K562 (cell line): ENCODE measurements around the gene DST. TPM values are rescaled to one million over a fixed set of nuclear protein-coding genes. Genes with fewer than 3 reads are reported as not detected.

ENCODE experiments used
- ATAC-seq: fragments of 200-7000 bp; cut with Tn5 transposase; 3 replicates; pipeline ENCODE4 v1.9.1; 2020; ENCODE audit warnings: moderate library complexity
- BruUV-seq: library from RNA; stranded (reverse); fragments of 400-500 nt; replicated peaks from 2 replicates; lab custom pipeline; 2021; lab: Mats Ljungman, UMichigan
- CTCF ChIA-PET: fragments of 300-600 bp; formaldehyde crosslinking; extraction: SDS; loops from one replicate; lab custom pipeline; 2021; ENCODE audit warnings: low intra/inter-chr PET ratio; lab: Yijun Ruan, JAX
- POLR2A ChIA-PET: fragments of 300-600, 350-650 bp; sonication (Branson Sonifier 250); formaldehyde crosslinking; extraction: SDS; loops from one replicate; lab custom pipeline; 2021; ENCODE audit warnings: antibody characterized with exemption, inconsistent platforms; lab: Yijun Ruan, JAX
- DNase-seq, 4 experiments: peaks; one replicate each; pipeline versions ENCODE4 v3.0.0 to v3.0.0-alpha.2; 2011 to 2018; ENCODE audit warnings: low spot score in 3 of 4, mixed read lengths in 3 of 4; ENCODE audit errors: extremely low read depth in 1 of 4
- FAIRE-seq: peaks from 2 replicates; lab custom pipeline; 2011; peaks lifted over from hg19 to GRCh38; lab: Jason Lieb, UNC
- H2AFZ ChIP-seq: 2 replicates; pipeline ENCODE4 v1.6.0; 2011; ENCODE audit warnings: low read depth, low read length, control low read depth, inconsistent platforms
- H3K27ac ChIP-seq: fragments of 200-600 bp; 3 replicates; pipeline ENCODE4 v1.8.0; 2011; ENCODE audit warnings: low read depth, mild to moderate bottlenecking, control low read depth, inconsistent platforms, low read length, moderate library complexity, mixed read lengths; ENCODE audit errors: extremely low read depth
- H3K27me3 ChIP-seq, 2 experiments: fragments of 300-600 bp in 1 of 2; 2 replicates in 1 of 2; 3 replicates in 1 of 2; pipeline versions ENCODE4 v1.6.0 to v1.8.0; 2011; ENCODE audit warnings: inconsistent platforms in 2 of 2, low read length in 2 of 2, mild to moderate bottlenecking in 1 of 2, mixed read lengths in 1 of 2, moderate library complexity in 1 of 2; ENCODE audit not compliant: control insufficient read depth in 2 of 2, insufficient read depth in 2 of 2
- H3K36me3 ChIP-seq: fragments of 300-600 bp; 3 replicates; pipeline ENCODE4 v1.8.0; 2011; ENCODE audit warnings: mild to moderate bottlenecking, low read length, inconsistent platforms; ENCODE audit not compliant: control insufficient read depth, insufficient read depth
- H3K4me1 ChIP-seq, 2 experiments: fragments of 200-600 bp in 1 of 2; replicated peaks in 1 of 2; 2 replicates in 1 of 2; 3 replicates in 1 of 2; pipeline versions ENCODE4 v1.5.1 to v1.8.0; 2011; ENCODE audit warnings: inconsistent platforms in 2 of 2, low read length in 2 of 2, mild to moderate bottlenecking in 1 of 2, mixed read lengths in 1 of 2, moderate library complexity in 1 of 2; ENCODE audit not compliant: control insufficient read depth in 2 of 2, insufficient read depth in 2 of 2
- H3K4me2 ChIP-seq: 2 replicates; pipeline ENCODE4 v1.6.1; 2011; ENCODE audit warnings: low read length, control low read depth, inconsistent platforms, mixed read lengths; ENCODE audit not compliant: insufficient read depth
- H3K4me3 ChIP-seq: fragments of 200-600 bp; sonication (generic), shearing (Covaris generic); 2 replicates; pipeline ENCODE4 v1.5.1; 2016; ENCODE audit warnings: control low read depth, inconsistent platforms
- H3K79me2 ChIP-seq: fragments of 200-600 bp; 3 replicates; pipeline ENCODE4 v1.8.0; 2011; ENCODE audit warnings: low read length, inconsistent platforms; ENCODE audit not compliant: control insufficient read depth, insufficient read depth
- H3K9ac ChIP-seq, 2 experiments: 2 replicates each; pipeline versions ENCODE4 v1.6.0 to v1.6.1; 2011; ENCODE audit warnings: low read depth in 2 of 2, low read length in 2 of 2, control low read depth in 1 of 2, inconsistent platforms in 1 of 2, mild to moderate bottlenecking in 1 of 2, mixed read lengths in 1 of 2; ENCODE audit not compliant: insufficient read depth in 1 of 2
- H3K9me1 ChIP-seq: one replicate; pipeline ENCODE4 v1.6.0; 2011; ENCODE audit warnings: inconsistent platforms, mild to moderate bottlenecking, low read length, moderate library complexity; ENCODE audit not compliant: control insufficient read depth, insufficient read depth
- H3K9me3 ChIP-seq: replicated peaks from 2 replicates; pipeline ENCODE4 v1.5.1; 2011; ENCODE audit warnings: low read depth, low read length, inconsistent platforms; ENCODE audit not compliant: control insufficient read depth, insufficient read depth
- H4K20me1 ChIP-seq: replicated peaks from 2 replicates; pipeline ENCODE4 v1.6.1; 2011; ENCODE audit warnings: low read length, inconsistent platforms, mixed read lengths; ENCODE audit not compliant: control insufficient read depth, insufficient read depth
- CEBPG ChIP-seq, 3 experiments: fragments of 200-800 bp in 1 of 3; sonication (Bioruptor generic) in 1 of 3; sonication (generic) in 1 of 3; formaldehyde crosslinking in 1 of 3; IDR thresholded peaks in 2 of 3; conservative IDR thresholded peaks in 1 of 3; 2 replicates each; pipeline versions ENCODE4 v1.6.1 to v1.8.0; 2016 to 2022; ENCODE audit warnings: missing compliant biosample characterization in 2 of 3, missing genetic modification characterization in 2 of 3, mild to moderate bottlenecking in 1 of 3, missing genetic modification reagents in 1 of 3
- CREM ChIP-seq: IDR thresholded peaks from 2 replicates; pipeline ENCODE4 v1.6.1; 2014; ENCODE audit warnings: antibody characterized with exemption, low read depth
- DIDO1 ChIP-seq: fragments of 450-650 bp; IDR thresholded peaks from 2 replicates; pipeline ENCODE4 v1.6.1; 2016; ENCODE audit warnings: low read depth, missing biosample characterization, missing genetic modification characterization
- DMBX1 ChIP-seq: fragments of 250-450 bp; sonication (Bioruptor Pico); IDR thresholded peaks from 2 replicates; pipeline ENCODE4 v1.8.0; 2022; ENCODE audit warnings: inconsistent platforms, mild to moderate bottlenecking, moderate library complexity, borderline replicate concordance
- MYNN ChIP-seq, 2 experiments: sonication (generic); formaldehyde crosslinking in 1 of 2; IDR thresholded peaks; 2 replicates each; pipeline versions ENCODE4 v1.5.0 to v1.6.1; 2016 to 2020; ENCODE audit warnings: antibody characterized with exemption in 1 of 2, missing genetic modification reagents in 1 of 2
- NFYB ChIP-seq: IDR thresholded peaks from 2 replicates; pipeline ENCODE4 v1.6.1; 2011; ENCODE audit warnings: mild to moderate bottlenecking, moderate library complexity; ENCODE audit not compliant: insufficient read length; ENCODE audit errors: extremely low read depth
- NUFIP1 ChIP-seq: fragments of 450-650 bp; IDR thresholded peaks from 2 replicates; pipeline ENCODE4 v1.6.1; 2018; ENCODE audit not compliant: partially characterized antibody
- SMAD1 ChIP-seq: fragments of 150-350 bp; IDR thresholded peaks from 2 replicates; pipeline ENCODE4 v1.6.1; 2014; ENCODE audit warnings: low read length, low read depth; ENCODE audit not compliant: partially characterized antibody
- ZNF695 ChIP-seq: fragments of 450-650 bp; formaldehyde crosslinking; IDR thresholded peaks from 2 replicates; pipeline ENCODE4 v1.4.0; 2020; ENCODE audit warnings: mild to moderate bottlenecking, moderate library complexity
- ZNF75A ChIP-seq: fragments of 450-650 bp; formaldehyde crosslinking; IDR thresholded peaks from 2 replicates; pipeline ENCODE4 v1.4.0; 2020; ENCODE audit warnings: mild to moderate bottlenecking
- WGBS: fragments of 100-300 bp; shearing (Covaris generic); methylation state at CpG from one replicate; pipeline ENCODE4 v1.1.6; 2016; ENCODE audit warnings: low coverage, mixed read lengths; ENCODE audit not compliant: insufficient coverage; ENCODE audit errors: missing lambda C conversion rate; 5-methylcytosine and 5-hydroxymethylcytosine counted together
- in situ Hi-C: fragments of 300-500 bp; cut with MboI; formaldehyde crosslinking; loops from 4 replicates; pipeline ENCODE4 v1.15.0; 2018; ENCODE audit warnings: inconsistent platforms, mixed read lengths
- intact Hi-C: fragments of 100-400 bp; cut with micrococcal nuclease; formaldehyde crosslinking; loops from 2 replicates; pipeline ENCODE4 v1.14.2; 2022
- polyA plus RNA-seq, 8 experiments: library from polyadenylated mRNA; depleted of rRNA in 4 of 8; stranded (reverse) in 5 of 8; unstranded in 3 of 8; fragments of >200 nt; fragmentation: Nextera tagmentation in 2 of 8; fragmentation: Illumina TruSeq in 1 of 8; extraction: Ambion mirVana in 2 of 8; extraction: Trizol in 1 of 8; gene quantifications; 2 replicates each; pipeline versions ENCODE4 v1.2.1 to v1.2.3, GENCODE V29; 2011 to 2014; ENCODE audit warnings: inconsistent platforms in 1 of 8, missing spikeins in 1 of 8
- total RNA-seq, 7 experiments: library from RNA; depleted of rRNA in 6 of 7; stranded (reverse); fragments of >200 nt in 6 of 7; fragmentation: Illumina TruSeq in 2 of 7; extraction: Trizol in 2 of 7; gene quantifications; 2 replicates each; pipeline versions ENCODE4 v1.2.1 to v1.2.3, GENCODE V29; 2011 to 2021; ENCODE audit warnings: low replicate concordance in 1 of 7
- TF ChIP-seq, protein P1 (sequence below): fragments of 450-650 bp; formaldehyde crosslinking; IDR thresholded peaks from 2 replicates; pipeline ENCODE4 v1.4.0; 2022; ENCODE audit warnings: missing genetic modification characterization
- TF ChIP-seq, protein P2 (sequence below): fragments of 250-450 bp; sonication (Bioruptor Pico); IDR thresholded peaks from 2 replicates; pipeline ENCODE4 v1.5.0; 2020; ENCODE audit warnings: mild to moderate bottlenecking, borderline replicate concordance
- TF ChIP-seq, protein P3 (sequence below): fragments of 250-450 bp; sonication (Bioruptor Pico); IDR thresholded peaks from 2 replicates; pipeline ENCODE4 v1.5.0; 2021

The DST gene
- total and polyA plus RNA-seq, 9 of the 15 experiments (the other 6 are each of a cell fraction or from before 2014, with no cell fraction given): 5.2 to 21.9 (median 13.3) TPM

- TF ChIP-seq, protein P1, sequence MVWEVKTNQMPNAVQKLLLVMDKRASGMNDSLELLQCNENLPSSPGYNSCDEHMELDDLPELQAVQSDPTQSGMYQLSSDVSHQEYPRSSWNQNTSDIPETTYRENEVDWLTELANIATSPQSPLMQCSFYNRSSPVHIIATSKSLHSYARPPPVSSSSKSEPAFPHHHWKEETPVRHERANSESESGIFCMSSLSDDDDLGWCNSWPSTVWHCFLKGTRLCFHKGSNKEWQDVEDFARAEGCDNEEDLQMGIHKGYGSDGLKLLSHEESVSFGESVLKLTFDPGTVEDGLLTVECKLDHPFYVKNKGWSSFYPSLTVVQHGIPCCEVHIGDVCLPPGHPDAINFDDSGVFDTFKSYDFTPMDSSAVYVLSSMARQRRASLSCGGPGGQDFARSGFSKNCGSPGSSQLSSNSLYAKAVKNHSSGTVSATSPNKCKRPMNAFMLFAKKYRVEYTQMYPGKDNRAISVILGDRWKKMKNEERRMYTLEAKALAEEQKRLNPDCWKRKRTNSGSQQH (CRISPR knock-in tag): no peak
- TF ChIP-seq NFYB (no peak), SMAD1 (no peak)
Observed at GRCh38 chr6:56541741-56542360, 100.8 kb downstream of the DST start (continued).

DNA sequence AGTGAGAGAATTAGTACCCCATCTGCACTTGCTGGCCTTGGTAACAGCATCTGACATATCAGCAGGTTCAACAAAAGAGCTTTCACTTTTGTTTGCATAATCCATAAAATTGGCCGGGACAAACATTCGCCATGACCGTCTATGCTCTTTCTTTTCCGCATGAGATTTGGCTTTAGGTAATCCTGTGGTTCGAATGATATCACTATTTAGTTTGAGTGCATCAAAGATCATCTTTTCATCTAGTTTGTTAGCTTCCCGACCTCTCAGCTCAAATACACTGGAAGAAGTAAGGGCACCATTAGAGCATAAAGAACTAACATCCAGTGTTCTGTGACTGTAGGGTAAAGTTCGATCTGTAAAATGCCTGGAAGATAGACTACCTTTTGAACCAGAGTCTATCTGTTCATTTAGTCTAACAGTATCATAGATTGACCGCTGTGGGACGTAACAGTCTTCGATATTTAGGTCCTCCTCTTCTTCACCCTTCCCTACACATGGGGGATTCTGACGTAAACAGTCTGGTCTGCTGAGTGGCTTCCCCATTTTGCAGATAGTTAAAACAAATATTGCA is 101.6 kb downstream of the DST start:
- H3K27me3 ChIP-seq: no peaks in the 10 kb centered on the region
- intact Hi-C loops (loop anchor here (5.0 kb wide), 1 partner anchor 49 kb away; no protein-coding TSS in a partner anchor), in situ Hi-C loops (no loop called here)
- POLR2A ChIA-PET: interaction anchor here (0.6 to 2.2 kb wide), 9 partner anchors 8 to 146 kb away, joined by 3 to 16 read pairs (median 3); no protein-coding TSS in a partner anchor
- peak; percentile 28 for ATAC-seq
- H3K4me1 ChIP-seq: peaks cover 6 to 25% of the 10 kb centered on the region in 2 experiments; a peak in 4 of 5 replicates
- H3K9me1 ChIP-seq: no peaks in the 10 kb centered on the region
- BruUV-seq: no TSS peak
- H3K4me2 ChIP-seq: peak overlapping the region; percentile 90
- no peaks in the 10 kb centered on the region for H3K36me3 ChIP-seq
- CTCF ChIA-PET: no interaction called here
- H2AFZ ChIP-seq: peak overlapping the region; percentile 92
- H3K4me3 ChIP-seq: peak overlapping the region; percentile 52; the same call in 1 of the 2 replicates
- WGBS: 13% methylated on average over 11 of the region's 11 CpGs
- no peaks in the 10 kb centered on the region for H4K20me1 ChIP-seq
- peak in 2 of 4 experiments; percentile 12 to 50 for DNase-seq
- no peaks in the 10 kb centered on the region for H3K9me3 ChIP-seq
- H3K79me2 ChIP-seq: peaks cover 11% of the 10 kb centered on the region; the same call in 1 of the 3 replicates
- peak overlapping the region; percentile 38; the same call in 2 of the 3 replicates for H3K27ac ChIP-seq
- FAIRE-seq: peak; percentile 79
- peak overlapping the region; percentile 18 to 77; a peak in 3 of 4 replicates for H3K9ac ChIP-seq
- TF ChIP-seq ZNF75A (CRISPR knock-in tag) (no peak), CEBPG (CRISPR knock-in tag; IDR thresholded peaks at IDR 0.05) (no peak), CEBPG (tag; conservative IDR thresholded peaks at IDR 0.05 in 1 of 2, IDR thresholded peaks at IDR 0.05 in 1 of 2) (peak in 1 of 2 experiments; percentile 35; a peak in 1 of 4 replicates), ZNF695 (CRISPR knock-in tag) (no peak), DIDO1 (tag) (no peak), NUFIP1 (no peak), DMBX1 (no peak), CREM (peak; percentile 44; the same call in 1 of the 2 replicates), MYNN (IDR thresholded peaks at IDR 0.05) (no peak), MYNN (CRISPR knock-in tag; IDR thresholded peaks at IDR 0.05) (no peak)
- TF ChIP-seq, protein P2, sequence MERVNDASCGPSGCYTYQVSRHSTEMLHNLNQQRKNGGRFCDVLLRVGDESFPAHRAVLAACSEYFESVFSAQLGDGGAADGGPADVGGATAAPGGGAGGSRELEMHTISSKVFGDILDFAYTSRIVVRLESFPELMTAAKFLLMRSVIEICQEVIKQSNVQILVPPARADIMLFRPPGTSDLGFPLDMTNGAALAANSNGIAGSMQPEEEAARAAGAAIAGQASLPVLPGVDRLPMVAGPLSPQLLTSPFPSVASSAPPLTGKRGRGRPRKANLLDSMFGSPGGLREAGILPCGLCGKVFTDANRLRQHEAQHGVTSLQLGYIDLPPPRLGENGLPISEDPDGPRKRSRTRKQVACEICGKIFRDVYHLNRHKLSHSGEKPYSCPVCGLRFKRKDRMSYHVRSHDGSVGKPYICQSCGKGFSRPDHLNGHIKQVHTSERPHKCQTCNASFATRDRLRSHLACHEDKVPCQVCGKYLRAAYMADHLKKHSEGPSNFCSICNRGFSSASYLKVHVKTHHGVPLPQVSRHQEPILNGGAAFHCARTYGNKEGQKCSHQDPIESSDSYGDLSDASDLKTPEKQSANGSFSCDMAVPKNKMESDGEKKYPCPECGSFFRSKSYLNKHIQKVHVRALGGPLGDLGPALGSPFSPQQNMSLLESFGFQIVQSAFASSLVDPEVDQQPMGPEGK (CRISPR knock-in tag): no peak
- TF ChIP-seq, protein P3, sequence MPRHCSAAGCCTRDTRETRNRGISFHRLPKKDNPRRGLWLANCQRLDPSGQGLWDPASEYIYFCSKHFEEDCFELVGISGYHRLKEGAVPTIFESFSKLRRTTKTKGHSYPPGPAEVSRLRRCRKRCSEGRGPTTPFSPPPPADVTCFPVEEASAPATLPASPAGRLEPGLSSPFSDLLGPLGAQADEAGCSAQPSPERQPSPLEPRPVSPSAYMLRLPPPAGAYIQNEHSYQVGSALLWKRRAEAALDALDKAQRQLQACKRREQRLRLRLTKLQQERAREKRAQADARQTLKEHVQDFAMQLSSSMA (CRISPR knock-in tag): no peak
